Measurements from ENCODE around the gene YIPF6. TPM values are rescaled to one million over a fixed set of nuclear protein-coding genes. Genes with fewer than 3 reads are reported as not detected.

The YIPF6 gene
- total and polyA plus RNA-seq, 10 donors: 3.0 to 31.3 (median 25.8) TPM

DNA sequence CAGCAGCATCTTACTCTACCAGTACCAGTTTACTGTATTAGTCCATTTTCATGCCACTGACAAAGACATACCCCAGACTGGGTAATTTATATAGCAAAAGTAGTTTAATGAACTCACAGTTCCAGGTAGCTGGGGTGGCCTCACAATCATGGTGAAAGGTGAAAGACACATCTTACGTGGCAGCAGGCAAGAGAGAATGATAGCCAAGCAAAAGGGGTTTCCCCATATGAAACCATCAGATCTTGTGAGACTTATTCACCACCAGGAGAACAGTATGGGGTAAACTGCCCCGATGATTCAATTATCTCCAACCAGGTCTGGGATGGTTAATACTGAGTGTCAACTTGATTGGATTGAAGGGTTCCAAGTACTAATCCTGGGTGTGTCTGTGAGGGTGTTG is 69.3 kb downstream of the YIPF6 start:
- no peaks in the 10 kb centered on the region for H3K36me3 ChIP-seq
- H3K27me3 ChIP-seq (replicated peaks in 1 of 7): no peaks in the 10 kb centered on the region
- no peaks in the 10 kb centered on the region for H3K4me1 ChIP-seq
- H3K4me3 ChIP-seq: no peak overlapping the region
- no peak for DNase-seq
- no peaks in the 10 kb centered on the region for H3K9me3 ChIP-seq
- TF ChIP-seq POLR2AphosphoS5 (IDR thresholded peaks at IDR 0.05): no peak
- TF ChIP-seq POLR2A (IDR thresholded peaks at IDR 0.05): no peak
- no peak for TF ChIP-seq CTCF (IDR thresholded peaks at IDR 0.05 in 8 of 11, conservative IDR thresholded peaks at IDR 0.05 in 3 of 11)
- intact Hi-C loops (cut with DNase I; ENCODE audit: low total_unique reads): no loop called here
- 66 to 82% (median 81%) methylated on average over 1 to 2 of the region's 2 CpGs for WGBS, 5 donors
- H3K27ac ChIP-seq: no peak overlapping the region

- Histone ChIP-seq H3K9me3 (no peaks in the 10 kb centered on the region), H3K27me3 (replicated peaks in 1 of 7) (no peaks in the 10 kb centered on the region), H3K36me3 (no peaks in the 10 kb centered on the region), H3K4me1 (no peaks in the 10 kb centered on the region), H3K4me3 (no peak overlapping the region), H3K27ac (no peak overlapping the region)
- no peak for TF ChIP-seq CTCF (IDR thresholded peaks at IDR 0.05 in 8 of 11, conservative IDR thresholded peaks at IDR 0.05 in 3 of 11)
- no peak for TF ChIP-seq POLR2A (IDR thresholded peaks at IDR 0.05)
- no peak for TF ChIP-seq POLR2AphosphoS5 (IDR thresholded peaks at IDR 0.05)
- intact Hi-C loops (cut with DNase I; ENCODE audit: low total_unique reads): no loop called here
- 77 to 97% (median 88%) methylated on average over 4 of the region's 4 CpGs for WGBS, 5 donors
- no peak for DNase-seq
These were observed 71.7 kb downstream of the YIPF6 start for GRCh38 chrX:68570598-68570997.

GRCh38 chrX:68571292-68571609 is 72.4 kb downstream of the YIPF6 start:
- no peaks in the 10 kb centered on the region for H3K27me3 ChIP-seq (replicated peaks in 1 of 7)
- WGBS, 5 donors: 72 to 96% (median 92%) methylated on average over 3 of the region's 3 CpGs
- no peaks in the 10 kb centered on the region for H3K9me3 ChIP-seq
- DNase-seq: no peak
- H3K4me3 ChIP-seq: no peak overlapping the region
- H3K4me1 ChIP-seq: no peaks in the 10 kb centered on the region
- TF ChIP-seq CTCF (IDR thresholded peaks at IDR 0.05 in 8 of 11, conservative IDR thresholded peaks at IDR 0.05 in 3 of 11) (no peak), POLR2A (IDR thresholded peaks at IDR 0.05) (no peak), POLR2AphosphoS5 (IDR thresholded peaks at IDR 0.05) (no peak)
- no peak overlapping the region for H3K27ac ChIP-seq
- no peaks in the 10 kb centered on the region for H3K36me3 ChIP-seq
- intact Hi-C loops (cut with DNase I; ENCODE audit: low total_unique reads): no loop called here

GRCh38 chrX:68571610-68572311 is 72.9 kb downstream of the YIPF6 start:
- DNase-seq: no peak
- TF ChIP-seq POLR2A (IDR thresholded peaks at IDR 0.05): no peak
- no peak for TF ChIP-seq POLR2AphosphoS5 (IDR thresholded peaks at IDR 0.05)
- TF ChIP-seq CTCF (IDR thresholded peaks at IDR 0.05 in 8 of 11, conservative IDR thresholded peaks at IDR 0.05 in 3 of 11): no peak
- H3K4me1 ChIP-seq: no peaks in the 10 kb centered on the region
- no peak overlapping the region for H3K27ac ChIP-seq
- intact Hi-C loops (cut with DNase I; ENCODE audit: low total_unique reads): no loop called here
- H3K27me3 ChIP-seq (replicated peaks in 1 of 7): no peaks in the 10 kb centered on the region
- H3K36me3 ChIP-seq: no peaks in the 10 kb centered on the region
- no peaks in the 10 kb centered on the region for H3K9me3 ChIP-seq
- H3K4me3 ChIP-seq: no peak overlapping the region
- WGBS, 5 donors: 40 to 86% (median 64%) methylated on average over 1 to 2 of the region's 2 CpGs
